ENCODE results near the gene OLFML2B.

- TF ChIP-seq POLR2A (IDR thresholded peaks at IDR 0.05) (no peak), EP300 (IDR thresholded peaks at IDR 0.05) (no peak)
These were observed 1.0 kb downstream of the OLFML2B start for GRCh38 chr1:162022626-162023025.
